Memory B cell (primary cell): Measurements from ENCODE around the gene ZNF76.

Experiments used
- ATAC-seq: fragments of 150-1000 bp; cut with Tn5 transposase; 2 replicates; pipeline ENCODE4 v1.10.0; 2021; ENCODE audit warnings: low read depth, mild to moderate bottlenecking, moderate library complexity
- DNase-seq, 2 donors: peaks; one replicate each; pipeline ENCODE4 v3.0.0; 2022; ENCODE audit warnings: low spot score in 2 of 2
- H3K27ac Mint-ChIP-seq: one replicate; pipeline ENCODE4 v1.8.0; 2022; ENCODE audit warnings: mild to moderate bottlenecking, moderate library complexity, mixed read lengths
- H3K27me3 Mint-ChIP-seq: one replicate; pipeline ENCODE4 v1.8.0; 2022; ENCODE audit warnings: mixed read lengths
- H3K36me3 Mint-ChIP-seq: one replicate; pipeline ENCODE4 v1.8.0; 2022; ENCODE audit warnings: mild to moderate bottlenecking, mixed read lengths
- H3K4me1 Mint-ChIP-seq: one replicate; pipeline ENCODE4 v1.8.0; 2022; ENCODE audit warnings: mixed read lengths
- H3K4me3 Mint-ChIP-seq: one replicate; pipeline ENCODE4 v1.8.0; 2022; ENCODE audit warnings: mild to moderate bottlenecking, moderate library complexity, mixed read lengths
- H3K9me3 Mint-ChIP-seq: one replicate; pipeline ENCODE4 v1.8.0; 2022; ENCODE audit warnings: mixed read lengths

The ZNF76 gene

GRCh38 chr6:35265523-35265922 is 6.0 kb downstream of the ZNF76 start:
- DNase-seq, result no peak
- Mint-ChIP-seq H3K9me3 (no peaks in the 10 kb centered on the region), H3K4me1 (peaks cover 33% of the 10 kb centered on the region), H3K27me3 (no peaks in the 10 kb centered on the region), H3K36me3 (peaks cover 6% of the 10 kb centered on the region), H3K27ac (no peak overlapping the region), H3K4me3 (no peak overlapping the region)
- no peak for ATAC-seq

- no peak for DNase-seq
- peaks cover 20% of the 10 kb centered on the region for H3K4me1 Mint-ChIP-seq
- H3K9me3 Mint-ChIP-seq, result no peaks in the 10 kb centered on the region
- H3K27me3 Mint-ChIP-seq, result no peaks in the 10 kb centered on the region
- no peak overlapping the region for H3K27ac Mint-ChIP-seq
- H3K36me3 Mint-ChIP-seq, result peaks cover 6% of the 10 kb centered on the region
- H3K4me3 Mint-ChIP-seq, result no peak overlapping the region
- ATAC-seq, result no peak
These were observed 7.9 kb downstream of the ZNF76 start for GRCh38 chr6:35267446-35267845.

- peaks cover 15% of the 10 kb centered on the region for H3K4me1 Mint-ChIP-seq
- ATAC-seq (no peak), DNase-seq (no peak)
- no peak overlapping the region for H3K4me3 Mint-ChIP-seq
- H3K9me3 Mint-ChIP-seq, result no peaks in the 10 kb centered on the region
- H3K27me3 Mint-ChIP-seq, result no peaks in the 10 kb centered on the region
- no peak overlapping the region for H3K27ac Mint-ChIP-seq
- H3K36me3 Mint-ChIP-seq, result peaks cover 6% of the 10 kb centered on the region
These were observed 8.4 kb downstream of the ZNF76 start for GRCh38 chr6:35267897-35268296.

GRCh38 chr6:35272005-35272404 is 12.5 kb downstream of the ZNF76 start:
- peaks cover 5% of the 10 kb centered on the region for H3K36me3 Mint-ChIP-seq
- ATAC-seq (no peak), DNase-seq (no peak)
- H3K4me1 Mint-ChIP-seq, result peaks cover 8% of the 10 kb centered on the region
- no peaks in the 10 kb centered on the region for H3K27me3 Mint-ChIP-seq
- no peak overlapping the region for H3K4me3 Mint-ChIP-seq
- no peak overlapping the region for H3K27ac Mint-ChIP-seq
- no peaks in the 10 kb centered on the region for H3K9me3 Mint-ChIP-seq

- H3K27me3 Mint-ChIP-seq, result no peaks in the 10 kb centered on the region
- H3K4me1 Mint-ChIP-seq, result peaks cover 11% of the 10 kb centered on the region
- ATAC-seq (no peak), DNase-seq (no peak)
- no peaks in the 10 kb centered on the region for H3K9me3 Mint-ChIP-seq
- no peak overlapping the region for H3K27ac Mint-ChIP-seq
- H3K36me3 Mint-ChIP-seq, result peaks cover 3% of the 10 kb centered on the region
- no peak overlapping the region for H3K4me3 Mint-ChIP-seq
These were observed 14.5 kb downstream of the ZNF76 start for GRCh38 chr6:35273822-35274559.

- Mint-ChIP-seq H3K27ac (peak overlapping the region; percentile 35), H3K27me3 (no peaks in the 10 kb centered on the region), H3K4me3 (no peak overlapping the region), H3K4me1 (peaks cover 11% of the 10 kb centered on the region), H3K36me3 (peaks cover 1% of the 10 kb centered on the region), H3K9me3 (no peaks in the 10 kb centered on the region)
- ATAC-seq (no peak), DNase-seq (no peak)
These were observed 16.3 kb downstream of the ZNF76 start for GRCh38 chr6:35275744-35276260.

- no peak overlapping the region for H3K27ac Mint-ChIP-seq
- H3K4me3 Mint-ChIP-seq, result no peak overlapping the region
- no peak for ATAC-seq
- H3K27me3 Mint-ChIP-seq, result no peaks in the 10 kb centered on the region
- no peaks in the 10 kb centered on the region for H3K9me3 Mint-ChIP-seq
- H3K36me3 Mint-ChIP-seq, result peaks cover 13% of the 10 kb centered on the region
- DNase-seq, result no peak
- H3K4me1 Mint-ChIP-seq, result peaks cover 11% of the 10 kb centered on the region
These were observed 19.2 kb downstream of the ZNF76 start for GRCh38 chr6:35278708-35279107.

GRCh38 chr6:35280903-35281302 is 21.4 kb downstream of the ZNF76 start:
- peaks cover 8% of the 10 kb centered on the region for H3K4me1 Mint-ChIP-seq
- no peak for DNase-seq
- no peak overlapping the region for H3K27ac Mint-ChIP-seq
- H3K36me3 Mint-ChIP-seq, result peaks cover 21% of the 10 kb centered on the region
- no peaks in the 10 kb centered on the region for H3K9me3 Mint-ChIP-seq
- no peak overlapping the region for H3K4me3 Mint-ChIP-seq
- ATAC-seq, result no peak
- H3K27me3 Mint-ChIP-seq, result no peaks in the 10 kb centered on the region

- Mint-ChIP-seq H3K4me3 (no peak overlapping the region), H3K27me3 (no peaks in the 10 kb centered on the region), H3K27ac (no peak overlapping the region), H3K4me1 (peaks cover 4% of the 10 kb centered on the region), H3K9me3 (no peaks in the 10 kb centered on the region), H3K36me3 (peaks cover 31% of the 10 kb centered on the region)
- DNase-seq, result no peak
- no peak for ATAC-seq
These were observed 22.9 kb downstream of the ZNF76 start for GRCh38 chr6:35282472-35282871.

- peaks cover 4% of the 10 kb centered on the region for H3K4me1 Mint-ChIP-seq
- H3K4me3 Mint-ChIP-seq, result no peak overlapping the region
- no peaks in the 10 kb centered on the region for H3K9me3 Mint-ChIP-seq
- DNase-seq (no peak), ATAC-seq (no peak)
- H3K27ac Mint-ChIP-seq, result peak overlapping the region; percentile 35
- peaks cover 31% of the 10 kb centered on the region for H3K36me3 Mint-ChIP-seq
- H3K27me3 Mint-ChIP-seq, result no peaks in the 10 kb centered on the region
These were observed 23.8 kb downstream of the ZNF76 start for GRCh38 chr6:35283361-35283760.

GRCh38 chr6:35287671-35288396 is 28.3 kb downstream of the ZNF76 start:
- Mint-ChIP-seq H3K36me3 (peaks cover 46% of the 10 kb centered on the region), H3K27me3 (no peaks in the 10 kb centered on the region), H3K4me1 (peaks cover 9% of the 10 kb centered on the region), H3K9me3 (no peaks in the 10 kb centered on the region), H3K4me3 (no peak overlapping the region), H3K27ac (no peak overlapping the region)
- ATAC-seq (no peak), DNase-seq (no peak)

- DNase-seq (no peak), ATAC-seq (no peak)
- no peaks in the 10 kb centered on the region for H3K27me3 Mint-ChIP-seq
- no peak overlapping the region for H3K4me3 Mint-ChIP-seq
- peaks cover 44% of the 10 kb centered on the region for H3K36me3 Mint-ChIP-seq
- no peaks in the 10 kb centered on the region for H3K9me3 Mint-ChIP-seq
- peaks cover 9% of the 10 kb centered on the region for H3K4me1 Mint-ChIP-seq
- no peak overlapping the region for H3K27ac Mint-ChIP-seq
These were observed 29.3 kb downstream of the ZNF76 start for GRCh38 chr6:35288834-35289233.

GRCh38 chr6:35291491-35291890 is 32.0 kb downstream of the ZNF76 start:
- Mint-ChIP-seq H3K27ac (no peak overlapping the region), H3K4me1 (peaks cover 13% of the 10 kb centered on the region)

GRCh38 chr6:35292494-35292893 is 33.0 kb downstream of the ZNF76 start:
- Mint-ChIP-seq H3K27ac (peak overlapping the region; percentile 6), H3K36me3 (peaks cover 30% of the 10 kb centered on the region), H3K4me1 (peaks cover 13% of the 10 kb centered on the region), H3K27me3 (no peaks in the 10 kb centered on the region), H3K9me3 (no peaks in the 10 kb centered on the region), H3K4me3 (no peak overlapping the region)
- ATAC-seq (peak; percentile 79), DNase-seq (no peak)

More at GRCh38 chr6:35291491-35291890, 32.0 kb downstream of the ZNF76 start:
- no peak for ATAC-seq
- DNase-seq, result no peak
- no peak overlapping the region for H3K4me3 Mint-ChIP-seq
- H3K9me3 Mint-ChIP-seq, result no peaks in the 10 kb centered on the region
- H3K27me3 Mint-ChIP-seq, result no peaks in the 10 kb centered on the region
- peaks cover 34% of the 10 kb centered on the region for H3K36me3 Mint-ChIP-seq
